WTC11 (cell line): ENCODE data around the gene PVALEF.

ENCODE experiments used
- CBFB ChIP-seq: sonication (generic); formaldehyde crosslinking; IDR thresholded peaks from 2 replicates; pipeline ENCODE4 v1.8.1; 2022; ENCODE audit warnings: mild to moderate bottlenecking, low read depth, missing genetic modification reagents
- CREM ChIP-seq: sonication (generic); formaldehyde crosslinking; IDR thresholded peaks from 2 replicates; pipeline ENCODE4 v1.8.1; 2022; ENCODE audit warnings: mild to moderate bottlenecking, missing genetic modification reagents, moderate library complexity
- ESRRA ChIP-seq: sonication (generic); formaldehyde crosslinking; IDR thresholded peaks from 2 replicates; pipeline ENCODE4 v1.8.1; 2022; ENCODE audit warnings: mild to moderate bottlenecking, missing genetic modification reagents, borderline replicate concordance
- FOXJ3 ChIP-seq: sonication (generic); formaldehyde crosslinking; IDR thresholded peaks from 2 replicates; pipeline ENCODE4 v1.9.0; 2021; ENCODE audit warnings: missing genetic modification reagents, mild to moderate bottlenecking, borderline replicate concordance
- JUN ChIP-seq: sonication (generic); formaldehyde crosslinking; IDR thresholded peaks from 2 replicates; pipeline ENCODE4 v1.8.0; 2023; ENCODE audit warnings: mild to moderate bottlenecking, missing genetic modification reagents
- NR2C2 ChIP-seq: sonication (generic); formaldehyde crosslinking; IDR thresholded peaks from 2 replicates; pipeline ENCODE4 v1.8.0; 2022; ENCODE audit warnings: mild to moderate bottlenecking, missing genetic modification reagents
- TEAD4 ChIP-seq: sonication (generic); formaldehyde crosslinking; IDR thresholded peaks from 2 replicates; pipeline ENCODE4 v1.8.0; 2022; ENCODE audit warnings: mild to moderate bottlenecking, missing genetic modification reagents
- ZNF423 ChIP-seq: fragments of 250-450 bp; sonication (Bioruptor Pico); IDR thresholded peaks from 2 replicates; pipeline ENCODE4 v2.1.2; 2022; ENCODE audit warnings: mild to moderate bottlenecking, moderate library complexity
- TF ChIP-seq, protein P1 (sequence below): fragments of 200-600 bp; IDR thresholded peaks from 2 replicates; pipeline ENCODE4 v1.8.0; 2022; ENCODE audit warnings: antibody characterized with exemption
- TF ChIP-seq, protein P2 (sequence below): sonication (generic); formaldehyde crosslinking; IDR thresholded peaks from 2 replicates; pipeline ENCODE4 v1.8.1; 2023; ENCODE audit warnings: mild to moderate bottlenecking, missing genetic modification reagents, borderline replicate concordance
- TF ChIP-seq, protein P3 (sequence below): sonication (generic); formaldehyde crosslinking; IDR thresholded peaks from 2 replicates; pipeline ENCODE4 v1.8.1; 2023; ENCODE audit warnings: mild to moderate bottlenecking, missing genetic modification reagents, moderate library complexity
- TF ChIP-seq, protein P4 (sequence below): sonication (generic); formaldehyde crosslinking; IDR thresholded peaks from 2 replicates; pipeline ENCODE4 v1.8.1; 2022; ENCODE audit warnings: low read depth, mild to moderate bottlenecking, moderate library complexity, missing genetic modification reagents, borderline replicate concordance
- TF ChIP-seq, protein P5 (sequence below): sonication (generic); formaldehyde crosslinking; IDR thresholded peaks from 2 replicates; pipeline ENCODE4 v1.8.0; 2023; ENCODE audit warnings: missing genetic modification reagents

DNA sequence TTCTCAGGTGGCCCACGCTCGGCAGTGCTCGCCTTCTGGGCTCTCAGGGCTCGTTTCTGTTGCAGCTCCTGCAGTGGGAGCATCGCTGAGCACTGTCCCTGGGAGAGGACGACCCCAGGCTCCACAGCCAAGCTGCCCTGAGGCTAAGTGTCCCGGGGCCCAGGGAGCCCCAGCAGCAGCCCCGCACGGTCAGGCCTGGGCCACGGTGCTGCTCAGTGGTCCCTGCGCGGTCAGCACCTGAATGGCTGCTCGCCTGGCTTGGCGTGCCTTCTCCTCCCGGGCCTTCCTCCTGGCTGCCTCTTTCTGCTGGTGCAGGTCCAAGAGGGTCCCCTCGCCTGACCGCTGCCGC is 34.1 kb downstream of the PVALEF start:
- TF ChIP-seq, protein P1, sequence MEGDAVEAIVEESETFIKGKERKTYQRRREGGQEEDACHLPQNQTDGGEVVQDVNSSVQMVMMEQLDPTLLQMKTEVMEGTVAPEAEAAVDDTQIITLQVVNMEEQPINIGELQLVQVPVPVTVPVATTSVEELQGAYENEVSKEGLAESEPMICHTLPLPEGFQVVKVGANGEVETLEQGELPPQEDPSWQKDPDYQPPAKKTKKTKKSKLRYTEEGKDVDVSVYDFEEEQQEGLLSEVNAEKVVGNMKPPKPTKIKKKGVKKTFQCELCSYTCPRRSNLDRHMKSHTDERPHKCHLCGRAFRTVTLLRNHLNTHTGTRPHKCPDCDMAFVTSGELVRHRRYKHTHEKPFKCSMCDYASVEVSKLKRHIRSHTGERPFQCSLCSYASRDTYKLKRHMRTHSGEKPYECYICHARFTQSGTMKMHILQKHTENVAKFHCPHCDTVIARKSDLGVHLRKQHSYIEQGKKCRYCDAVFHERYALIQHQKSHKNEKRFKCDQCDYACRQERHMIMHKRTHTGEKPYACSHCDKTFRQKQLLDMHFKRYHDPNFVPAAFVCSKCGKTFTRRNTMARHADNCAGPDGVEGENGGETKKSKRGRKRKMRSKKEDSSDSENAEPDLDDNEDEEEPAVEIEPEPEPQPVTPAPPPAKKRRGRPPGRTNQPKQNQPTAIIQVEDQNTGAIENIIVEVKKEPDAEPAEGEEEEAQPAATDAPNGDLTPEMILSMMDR: no peak
- TF ChIP-seq FOXJ3 (CRISPR knock-in tag): no peak
- TF ChIP-seq, protein P2, sequence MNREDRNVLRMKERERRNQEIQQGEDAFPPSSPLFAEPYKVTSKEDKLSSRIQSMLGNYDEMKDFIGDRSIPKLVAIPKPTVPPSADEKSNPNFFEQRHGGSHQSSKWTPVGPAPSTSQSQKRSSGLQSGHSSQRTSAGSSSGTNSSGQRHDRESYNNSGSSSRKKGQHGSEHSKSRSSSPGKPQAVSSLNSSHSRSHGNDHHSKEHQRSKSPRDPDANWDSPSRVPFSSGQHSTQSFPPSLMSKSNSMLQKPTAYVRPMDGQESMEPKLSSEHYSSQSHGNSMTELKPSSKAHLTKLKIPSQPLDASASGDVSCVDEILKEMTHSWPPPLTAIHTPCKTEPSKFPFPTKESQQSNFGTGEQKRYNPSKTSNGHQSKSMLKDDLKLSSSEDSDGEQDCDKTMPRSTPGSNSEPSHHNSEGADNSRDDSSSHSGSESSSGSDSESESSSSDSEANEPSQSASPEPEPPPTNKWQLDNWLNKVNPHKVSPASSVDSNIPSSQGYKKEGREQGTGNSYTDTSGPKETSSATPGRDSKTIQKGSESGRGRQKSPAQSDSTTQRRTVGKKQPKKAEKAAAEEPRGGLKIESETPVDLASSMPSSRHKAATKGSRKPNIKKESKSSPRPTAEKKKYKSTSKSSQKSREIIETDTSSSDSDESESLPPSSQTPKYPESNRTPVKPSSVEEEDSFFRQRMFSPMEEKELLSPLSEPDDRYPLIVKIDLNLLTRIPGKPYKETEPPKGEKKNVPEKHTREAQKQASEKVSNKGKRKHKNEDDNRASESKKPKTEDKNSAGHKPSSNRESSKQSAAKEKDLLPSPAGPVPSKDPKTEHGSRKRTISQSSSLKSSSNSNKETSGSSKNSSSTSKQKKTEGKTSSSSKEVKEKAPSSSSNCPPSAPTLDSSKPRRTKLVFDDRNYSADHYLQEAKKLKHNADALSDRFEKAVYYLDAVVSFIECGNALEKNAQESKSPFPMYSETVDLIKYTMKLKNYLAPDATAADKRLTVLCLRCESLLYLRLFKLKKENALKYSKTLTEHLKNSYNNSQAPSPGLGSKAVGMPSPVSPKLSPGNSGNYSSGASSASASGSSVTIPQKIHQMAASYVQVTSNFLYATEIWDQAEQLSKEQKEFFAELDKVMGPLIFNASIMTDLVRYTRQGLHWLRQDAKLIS (CRISPR knock-in tag): no peak
- TF ChIP-seq NR2C2 (CRISPR knock-in tag): no peak
- no peak for TF ChIP-seq ESRRA
- TF ChIP-seq TEAD4 (CRISPR knock-in tag): no peak
- TF ChIP-seq CBFB (CRISPR knock-in tag): no peak
- TF ChIP-seq, protein P3, sequence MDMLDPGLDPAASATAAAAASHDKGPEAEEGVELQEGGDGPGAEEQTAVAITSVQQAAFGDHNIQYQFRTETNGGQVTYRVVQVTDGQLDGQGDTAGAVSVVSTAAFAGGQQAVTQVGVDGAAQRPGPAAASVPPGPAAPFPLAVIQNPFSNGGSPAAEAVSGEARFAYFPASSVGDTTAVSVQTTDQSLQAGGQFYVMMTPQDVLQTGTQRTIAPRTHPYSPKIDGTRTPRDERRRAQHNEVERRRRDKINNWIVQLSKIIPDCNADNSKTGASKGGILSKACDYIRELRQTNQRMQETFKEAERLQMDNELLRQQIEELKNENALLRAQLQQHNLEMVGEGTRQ (CRISPR knock-in tag): no peak
- no peak for TF ChIP-seq CREM
- TF ChIP-seq ZNF423 (CRISPR knock-in tag): no peak
- TF ChIP-seq, protein P4, sequence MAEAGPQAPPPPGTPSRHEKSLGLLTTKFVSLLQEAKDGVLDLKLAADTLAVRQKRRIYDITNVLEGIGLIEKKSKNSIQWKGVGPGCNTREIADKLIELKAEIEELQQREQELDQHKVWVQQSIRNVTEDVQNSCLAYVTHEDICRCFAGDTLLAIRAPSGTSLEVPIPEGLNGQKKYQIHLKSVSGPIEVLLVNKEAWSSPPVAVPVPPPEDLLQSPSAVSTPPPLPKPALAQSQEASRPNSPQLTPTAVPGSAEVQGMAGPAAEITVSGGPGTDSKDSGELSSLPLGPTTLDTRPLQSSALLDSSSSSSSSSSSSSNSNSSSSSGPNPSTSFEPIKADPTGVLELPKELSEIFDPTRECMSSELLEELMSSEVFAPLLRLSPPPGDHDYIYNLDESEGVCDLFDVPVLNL (CRISPR knock-in tag): no peak
- TF ChIP-seq, protein P5, sequence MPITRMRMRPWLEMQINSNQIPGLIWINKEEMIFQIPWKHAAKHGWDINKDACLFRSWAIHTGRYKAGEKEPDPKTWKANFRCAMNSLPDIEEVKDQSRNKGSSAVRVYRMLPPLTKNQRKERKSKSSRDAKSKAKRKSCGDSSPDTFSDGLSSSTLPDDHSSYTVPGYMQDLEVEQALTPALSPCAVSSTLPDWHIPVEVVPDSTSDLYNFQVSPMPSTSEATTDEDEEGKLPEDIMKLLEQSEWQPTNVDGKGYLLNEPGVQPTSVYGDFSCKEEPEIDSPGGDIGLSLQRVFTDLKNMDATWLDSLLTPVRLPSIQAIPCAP (CRISPR knock-in tag): no peak
- TF ChIP-seq JUN (CRISPR knock-in tag): no peak
